Ishikawa (cell line): Measurements from ENCODE around the gene PPM1E.

ENCODE experiments used
- CEBPB ChIP-seq: IDR thresholded peaks from 2 replicates; pipeline ENCODE4 v1.6.1; 2012
- CREB1 ChIP-seq: IDR thresholded peaks from 2 replicates; pipeline ENCODE4 v1.6.1; 2012; ENCODE audit warnings: low read depth
- EGR1 ChIP-seq: IDR thresholded peaks from 2 replicates; pipeline ENCODE4 v1.6.1; 2012
- EP300 ChIP-seq: IDR thresholded peaks from 2 replicates; pipeline ENCODE4 v1.6.1; 2012; ENCODE audit warnings: borderline replicate concordance
- FOXM1 ChIP-seq: IDR thresholded peaks from 2 replicates; pipeline ENCODE4 v1.6.1; 2012; ENCODE audit warnings: low read depth, borderline replicate concordance
- NFIC ChIP-seq: IDR thresholded peaks from 2 replicates; pipeline ENCODE4 v1.6.1; 2012
- RAD21 ChIP-seq: IDR thresholded peaks from 2 replicates; pipeline ENCODE4 v1.6.1; 2012; ENCODE audit warnings: low read depth
- TAF1 ChIP-seq: IDR thresholded peaks from 2 replicates; pipeline ENCODE4 v1.6.1; 2012; ENCODE audit warnings: low read depth, mild to moderate bottlenecking
- TCF12 ChIP-seq: IDR thresholded peaks from 2 replicates; pipeline ENCODE4 v1.6.1; 2012; ENCODE audit warnings: low read depth
- TEAD4 ChIP-seq: IDR thresholded peaks from 2 replicates; pipeline ENCODE4 v1.6.1; 2012
- YY1 ChIP-seq: IDR thresholded peaks from 2 replicates; pipeline ENCODE4 v1.6.1; 2012; ENCODE audit warnings: low read depth
- ZBTB7A ChIP-seq: IDR thresholded peaks from 2 replicates; pipeline ENCODE4 v1.6.1; 2012; ENCODE audit warnings: low read depth
- TF ChIP-seq, protein P1 (sequence below): IDR thresholded peaks from 2 replicates; pipeline ENCODE4 v1.6.1; 2012
- TF ChIP-seq, protein P2 (sequence below): IDR thresholded peaks from 2 replicates; pipeline ENCODE4 v1.6.1; 2012
- TF ChIP-seq, protein P3 (sequence below): IDR thresholded peaks from 2 replicates; pipeline ENCODE4 v1.6.1; 2012; ENCODE audit warnings: low read depth, mild to moderate bottlenecking

Gene PPM1E

DNA sequence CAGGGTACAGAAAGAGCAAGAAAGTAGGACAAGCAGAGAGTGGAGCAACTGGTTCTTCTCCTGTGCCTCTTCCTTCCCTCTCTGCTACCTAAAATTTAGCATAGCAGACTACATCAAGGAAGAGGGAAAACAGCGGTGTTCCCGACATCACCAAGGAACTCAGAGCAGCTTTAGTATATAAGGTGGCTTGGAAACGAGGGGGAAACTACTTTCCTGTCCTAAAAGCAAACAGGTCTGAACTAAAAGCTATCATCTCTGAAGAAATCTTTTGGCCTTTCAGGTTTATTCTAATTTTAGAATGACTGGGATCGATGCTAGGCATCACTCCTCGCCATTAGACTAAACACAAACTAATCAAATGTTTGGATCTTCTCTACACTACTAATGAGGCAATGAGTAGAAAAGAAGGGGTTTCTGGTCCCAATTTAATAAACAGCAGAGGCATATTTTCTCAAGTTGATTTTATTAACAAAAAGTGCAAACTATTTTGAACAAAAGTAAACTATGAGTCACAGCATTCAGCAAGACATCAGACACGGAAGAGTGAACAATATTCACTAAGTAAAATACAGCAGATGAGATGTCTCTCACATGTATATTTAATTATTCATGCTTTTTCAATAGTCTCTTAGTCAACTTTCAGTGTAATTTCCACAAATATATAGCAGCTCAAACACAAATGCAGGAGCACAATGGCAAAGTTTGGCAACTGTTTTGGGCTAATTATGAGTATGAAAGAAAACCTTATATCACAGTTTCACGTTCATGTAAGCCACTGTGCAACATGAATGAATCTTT is 242.3 kb downstream of the PPM1E start:
- TF ChIP-seq EP300 (no peak), TEAD4 (no peak), CEBPB (no peak)

GRCh38 chr17:58998871-58999270 is 243.2 kb downstream of the PPM1E start:
- TF ChIP-seq FOXM1, result no peak
- no peak for TF ChIP-seq NFIC
- no peak for TF ChIP-seq TEAD4
- TF ChIP-seq CREB1, result no peak
- no peak for TF ChIP-seq ZBTB7A
- no peak for TF ChIP-seq EGR1
- TF ChIP-seq, protein P1, sequence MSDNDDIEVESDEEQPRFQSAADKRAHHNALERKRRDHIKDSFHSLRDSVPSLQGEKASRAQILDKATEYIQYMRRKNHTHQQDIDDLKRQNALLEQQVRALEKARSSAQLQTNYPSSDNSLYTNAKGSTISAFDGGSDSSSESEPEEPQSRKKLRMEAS, result no peak
- no peak for TF ChIP-seq CEBPB
- no peak for TF ChIP-seq TCF12
- TF ChIP-seq, protein P2, sequence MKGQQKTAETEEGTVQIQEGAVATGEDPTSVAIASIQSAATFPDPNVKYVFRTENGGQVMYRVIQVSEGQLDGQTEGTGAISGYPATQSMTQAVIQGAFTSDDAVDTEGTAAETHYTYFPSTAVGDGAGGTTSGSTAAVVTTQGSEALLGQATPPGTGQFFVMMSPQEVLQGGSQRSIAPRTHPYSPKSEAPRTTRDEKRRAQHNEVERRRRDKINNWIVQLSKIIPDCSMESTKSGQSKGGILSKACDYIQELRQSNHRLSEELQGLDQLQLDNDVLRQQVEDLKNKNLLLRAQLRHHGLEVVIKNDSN, result no peak
- TF ChIP-seq, protein P3, sequence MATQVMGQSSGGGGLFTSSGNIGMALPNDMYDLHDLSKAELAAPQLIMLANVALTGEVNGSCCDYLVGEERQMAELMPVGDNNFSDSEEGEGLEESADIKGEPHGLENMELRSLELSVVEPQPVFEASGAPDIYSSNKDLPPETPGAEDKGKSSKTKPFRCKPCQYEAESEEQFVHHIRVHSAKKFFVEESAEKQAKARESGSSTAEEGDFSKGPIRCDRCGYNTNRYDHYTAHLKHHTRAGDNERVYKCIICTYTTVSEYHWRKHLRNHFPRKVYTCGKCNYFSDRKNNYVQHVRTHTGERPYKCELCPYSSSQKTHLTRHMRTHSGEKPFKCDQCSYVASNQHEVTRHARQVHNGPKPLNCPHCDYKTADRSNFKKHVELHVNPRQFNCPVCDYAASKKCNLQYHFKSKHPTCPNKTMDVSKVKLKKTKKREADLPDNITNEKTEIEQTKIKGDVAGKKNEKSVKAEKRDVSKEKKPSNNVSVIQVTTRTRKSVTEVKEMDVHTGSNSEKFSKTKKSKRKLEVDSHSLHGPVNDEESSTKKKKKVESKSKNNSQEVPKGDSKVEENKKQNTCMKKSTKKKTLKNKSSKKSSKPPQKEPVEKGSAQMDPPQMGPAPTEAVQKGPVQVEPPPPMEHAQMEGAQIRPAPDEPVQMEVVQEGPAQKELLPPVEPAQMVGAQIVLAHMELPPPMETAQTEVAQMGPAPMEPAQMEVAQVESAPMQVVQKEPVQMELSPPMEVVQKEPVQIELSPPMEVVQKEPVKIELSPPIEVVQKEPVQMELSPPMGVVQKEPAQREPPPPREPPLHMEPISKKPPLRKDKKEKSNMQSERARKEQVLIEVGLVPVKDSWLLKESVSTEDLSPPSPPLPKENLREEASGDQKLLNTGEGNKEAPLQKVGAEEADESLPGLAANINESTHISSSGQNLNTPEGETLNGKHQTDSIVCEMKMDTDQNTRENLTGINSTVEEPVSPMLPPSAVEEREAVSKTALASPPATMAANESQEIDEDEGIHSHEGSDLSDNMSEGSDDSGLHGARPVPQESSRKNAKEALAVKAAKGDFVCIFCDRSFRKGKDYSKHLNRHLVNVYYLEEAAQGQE, result no peak
- TF ChIP-seq YY1, result no peak
- TF ChIP-seq TAF1, result no peak
- no peak for TF ChIP-seq EP300
- no peak for TF ChIP-seq RAD21

DNA sequence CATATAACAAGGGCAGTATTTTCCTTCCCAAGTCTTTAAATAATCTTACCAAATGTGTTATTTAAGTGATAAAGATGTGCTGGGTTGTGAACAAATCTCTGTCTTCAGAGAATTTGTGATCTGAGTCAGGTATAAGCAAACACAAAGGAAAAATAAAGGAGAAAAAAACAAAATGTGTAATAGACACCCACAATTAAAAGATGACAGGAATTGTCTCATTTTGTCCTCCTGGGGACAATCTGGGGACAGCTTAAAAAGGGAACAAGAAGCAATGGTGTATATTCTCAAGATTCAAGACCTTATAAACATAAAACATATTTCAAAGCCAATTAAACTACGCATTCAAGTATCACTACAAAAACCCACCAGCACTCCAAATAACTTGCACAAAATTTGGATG is 243.8 kb downstream of the PPM1E start:
- no peak for TF ChIP-seq TAF1
- TF ChIP-seq, protein P3, result no peak
- TF ChIP-seq, protein P1, result no peak
- no peak for TF ChIP-seq CEBPB
- TF ChIP-seq EGR1, result no peak
- TF ChIP-seq, protein P2, result no peak
- TF ChIP-seq EP300, result no peak
- no peak for TF ChIP-seq RAD21
- no peak for TF ChIP-seq TCF12
- TF ChIP-seq TEAD4, result no peak
- no peak for TF ChIP-seq FOXM1
- TF ChIP-seq YY1, result no peak
- no peak for TF ChIP-seq NFIC
- TF ChIP-seq ZBTB7A, result no peak
- TF ChIP-seq CREB1, result no peak

DNA sequence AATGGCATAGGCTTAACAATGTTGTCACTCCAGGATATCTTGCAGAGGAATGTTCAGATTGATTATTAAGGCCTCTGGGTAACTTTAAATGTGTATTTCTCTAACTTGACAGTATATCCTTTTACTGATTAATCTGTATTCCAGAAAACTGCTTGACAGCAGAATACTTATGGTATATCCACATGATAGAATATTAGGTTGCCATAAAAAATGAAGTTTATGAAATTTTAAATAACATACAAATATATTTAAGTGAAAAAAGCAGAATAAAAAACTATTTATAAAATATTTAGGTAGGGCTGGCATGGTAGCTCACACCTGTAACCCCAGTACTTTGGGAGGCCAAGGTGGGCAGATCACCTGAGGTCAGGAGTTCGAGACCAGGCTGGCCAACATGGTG is 244.4 kb downstream of the PPM1E start:
- TF ChIP-seq, protein P1, result no peak
- TF ChIP-seq CREB1 (no peak), RAD21 (no peak), ZBTB7A (no peak)
- TF ChIP-seq, protein P3, result no peak
